Muscle layer of duodenum (tissue), 2 donors: ENCODE data around the gene MRPS12.

Experiments used
- H3K27ac ChIP-seq: one replicate; pipeline ENCODE4 v1.7.0; 2013; ENCODE audit warnings: mild to moderate bottlenecking, low read length
- H3K27me3 ChIP-seq: one replicate; pipeline ENCODE4 v1.7.0; 2013; ENCODE audit warnings: low read depth, mild to moderate bottlenecking, control low read depth, low read length
- H3K36me3 ChIP-seq, 2 donors: one replicate each; pipeline ENCODE4 v1.7.0; 2013; ENCODE audit warnings: low read length in 2 of 2, control low read depth in 1 of 2, mild to moderate bottlenecking in 1 of 2; ENCODE audit not compliant: insufficient read depth in 2 of 2, control insufficient read depth in 1 of 2
- H3K4me1 ChIP-seq, 2 donors: one replicate each; pipeline ENCODE4 v1.7.0; 2013; ENCODE audit warnings: low read length in 2 of 2, mild to moderate bottlenecking in 2 of 2, control low read depth in 1 of 2, moderate library complexity in 1 of 2; ENCODE audit not compliant: insufficient read depth in 2 of 2, control insufficient read depth in 1 of 2
- H3K4me3 ChIP-seq, 2 donors: one replicate each; pipeline ENCODE4 v1.7.0; 2013; ENCODE audit warnings: low read length in 2 of 2, low read depth in 1 of 2, mild to moderate bottlenecking in 1 of 2
- H3K9me3 ChIP-seq, 2 donors: one replicate each; pipeline ENCODE4 v1.7.0; 2013; ENCODE audit warnings: low read length in 2 of 2, control low read depth in 1 of 2, mild to moderate bottlenecking in 1 of 2; ENCODE audit not compliant: control insufficient read depth in 1 of 2
- donor health status: healthy.

Gene MRPS12

GRCh38 chr19:38911388-38912001 is 19.2 kb upstream of the MRPS12 start:
- Histone ChIP-seq H3K27me3 (no peaks in the 10 kb centered on the region), H3K4me3 (no peak overlapping the region), H3K4me1 (no peaks in the 10 kb centered on the region), H3K36me3 (peaks cover 4 to 20% of the 10 kb centered on the region in 2 donors), H3K9me3 (no peaks in the 10 kb centered on the region), H3K27ac (no peak overlapping the region)

- peaks cover 4 to 11% of the 10 kb centered on the region in 2 donors for H3K36me3 ChIP-seq
- H3K27ac ChIP-seq = no peak overlapping the region
- no peaks in the 10 kb centered on the region for H3K4me1 ChIP-seq
- H3K9me3 ChIP-seq = no peaks in the 10 kb centered on the region
- H3K27me3 ChIP-seq = no peaks in the 10 kb centered on the region
- H3K4me3 ChIP-seq = no peak overlapping the region
These were observed 17.9 kb upstream of the MRPS12 start for GRCh38 chr19:38912600-38913514.

- no peak overlapping the region for H3K4me3 ChIP-seq
- H3K9me3 ChIP-seq = no peaks in the 10 kb centered on the region
- H3K27ac ChIP-seq = no peak overlapping the region
- no peaks in the 10 kb centered on the region for H3K4me1 ChIP-seq
- no peaks in the 10 kb centered on the region for H3K27me3 ChIP-seq
- H3K36me3 ChIP-seq = peaks cover 0 to 4% of the 10 kb centered on the region in 2 donors
These were observed 16.8 kb upstream of the MRPS12 start for GRCh38 chr19:38913958-38914357.

- Histone ChIP-seq H3K27me3 (no peaks in the 10 kb centered on the region), H3K9me3 (no peaks in the 10 kb centered on the region), H3K4me3 (no peak overlapping the region), H3K36me3 (no peaks in the 10 kb centered on the region), H3K4me1 (no peaks in the 10 kb centered on the region), H3K27ac (no peak overlapping the region)
These were observed 15.1 kb upstream of the MRPS12 start for GRCh38 chr19:38915329-38916321.

GRCh38 chr19:38917516-38917915 is 13.2 kb upstream of the MRPS12 start:
- Histone ChIP-seq H3K27ac (no peak overlapping the region), H3K36me3 (peaks cover 5 to 9% of the 10 kb centered on the region in 2 donors), H3K9me3 (no peaks in the 10 kb centered on the region), H3K4me3 (no peak overlapping the region), H3K27me3 (no peaks in the 10 kb centered on the region), H3K4me1 (no peaks in the 10 kb centered on the region)

- no peaks in the 10 kb centered on the region for H3K4me1 ChIP-seq
- no peak overlapping the region for H3K27ac ChIP-seq
- H3K9me3 ChIP-seq = no peaks in the 10 kb centered on the region
- no peak overlapping the region for H3K4me3 ChIP-seq
- H3K36me3 ChIP-seq = peaks cover 5 to 11% of the 10 kb centered on the region in 2 donors
- H3K27me3 ChIP-seq = no peaks in the 10 kb centered on the region
These were observed 12.7 kb upstream of the MRPS12 start for GRCh38 chr19:38917921-38918491.

GRCh38 chr19:38918526-38918925 is 12.2 kb upstream of the MRPS12 start:
- H3K27ac ChIP-seq = no peak overlapping the region
- peaks cover 5 to 11% of the 10 kb centered on the region in 2 donors for H3K36me3 ChIP-seq
- H3K4me3 ChIP-seq = no peak overlapping the region
- no peaks in the 10 kb centered on the region for H3K9me3 ChIP-seq
- no peaks in the 10 kb centered on the region for H3K4me1 ChIP-seq
- no peaks in the 10 kb centered on the region for H3K27me3 ChIP-seq

- no peak overlapping the region for H3K4me3 ChIP-seq
- peaks cover 13 to 22% of the 10 kb centered on the region in 2 donors for H3K36me3 ChIP-seq
- no peaks in the 10 kb centered on the region for H3K9me3 ChIP-seq
- no peaks in the 10 kb centered on the region for H3K27me3 ChIP-seq
- H3K4me1 ChIP-seq = no peaks in the 10 kb centered on the region
- H3K27ac ChIP-seq = no peak overlapping the region
These were observed 10.7 kb upstream of the MRPS12 start for GRCh38 chr19:38919837-38920601.

- Histone ChIP-seq H3K4me1 (no peaks in the 10 kb centered on the region), H3K4me3 (no peak overlapping the region)
These were observed 9.9 kb upstream of the MRPS12 start for GRCh38 chr19:38920602-38921419.

More at GRCh38 chr19:38920602-38921419, 9.9 kb upstream of the MRPS12 start:
- H3K9me3 ChIP-seq = no peaks in the 10 kb centered on the region
- no peak overlapping the region for H3K27ac ChIP-seq
- peaks cover 13 to 28% of the 10 kb centered on the region in 2 donors for H3K36me3 ChIP-seq
- H3K27me3 ChIP-seq = no peaks in the 10 kb centered on the region
